ENCODE data around the gene PIGU. TPM values are rescaled to one million over a fixed set of nuclear protein-coding genes. Genes with fewer than 3 reads are reported as not detected.
A peak's percentile ranks its signal among the peaks of the same experiment; 100 is the strongest.

The PIGU gene
- total and polyA plus RNA-seq, 2 of the 13 experiments (the other 11 are each of a cell fraction or from before 2014, with no cell fraction given) = 45.5 to 231 TPM

GRCh38 chr20:34704177-34705007 is 27.5 kb upstream of the PIGU start, which contains the start of gene TP53INP2 (continued):
- TF ChIP-seq ZNF605 (CRISPR knock-in tag; IDR thresholded peaks at IDR 0.05) (peak; percentile 72; the same call in 1 of the 2 replicates), ZNF44 (CRISPR knock-in tag; IDR thresholded peaks at IDR 0.05) (peak; percentile 92), SNAPC4 (CRISPR knock-in tag; IDR thresholded peaks at IDR 0.05) (peak; percentile 83; the same call in 1 of the 2 replicates), SIN3A (IDR thresholded peaks at IDR 0.05; ENCODE audit: borderline replicate concordance, low read depth, low read length) (peak; percentile 94; the same call in 1 of the 2 replicates), NCOA5 (CRISPR knock-in tag; IDR thresholded peaks at IDR 0.05) (no peak), E2F2 (CRISPR knock-in tag; IDR thresholded peaks at IDR 0.05; ENCODE audit: borderline replicate concordance) (no peak), RCOR2 (CRISPR knock-in tag; IDR thresholded peaks at IDR 0.05) (no peak), ZNF431 (CRISPR knock-in tag; IDR thresholded peaks at IDR 0.05; ENCODE audit: borderline replicate concordance, low read depth) (peak; percentile 87), THAP11 (CRISPR knock-in tag; IDR thresholded peaks at IDR 0.05) (peak; percentile 62), ZFX (CRISPR knock-in tag; IDR thresholded peaks at IDR 0.05; ENCODE audit: low read depth) (peak; percentile 86), ZFP36 (IDR thresholded peaks at IDR 0.05; ENCODE audit: borderline replicate concordance, low read depth, low read length, partially characterized antibody) (no peak), GABPB1 (CRISPR knock-in tag; IDR thresholded peaks at IDR 0.05) (peak; percentile 72; the same call in 1 of the 2 replicates), ZNF746 (CRISPR knock-in tag; IDR thresholded peaks at IDR 0.05) (no peak), DPF2 (CRISPR knock-in tag; IDR thresholded peaks at IDR 0.05; ENCODE audit: borderline replicate concordance, low read depth) (no peak), SNAPC2 (CRISPR knock-in tag; IDR thresholded peaks at IDR 0.05) (peak; percentile 79), PCBP1 (IDR thresholded peaks at IDR 0.05; ENCODE audit: borderline replicate concordance, low read depth, low read length) (peak; percentile 71; the same call in 1 of the 2 replicates), BCL3 (CRISPR knock-in tag; IDR thresholded peaks at IDR 0.05) (no peak), ZNF350 (CRISPR knock-in tag; IDR thresholded peaks at IDR 0.05; ENCODE audit: borderline replicate concordance, low read depth) (peak; percentile 45; the same call in 1 of the 2 replicates), MYC (CRISPR knock-in tag; IDR thresholded peaks at IDR 0.05; ENCODE audit: borderline replicate concordance) (peak; percentile 19)
- TF ChIP-seq, protein P1, sequence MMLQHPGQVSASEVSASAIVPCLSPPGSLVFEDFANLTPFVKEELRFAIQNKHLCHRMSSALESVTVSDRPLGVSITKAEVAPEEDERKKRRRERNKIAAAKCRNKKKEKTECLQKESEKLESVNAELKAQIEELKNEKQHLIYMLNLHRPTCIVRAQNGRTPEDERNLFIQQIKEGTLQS (CRISPR knock-in tag; IDR thresholded peaks at IDR 0.05) = peak; percentile 52; the same call in 1 of the 2 replicates
